Fibroblast of the aortic adventitia (primary cell): Measurements from ENCODE around the gene PRR35. TPM values are rescaled to one million over a fixed set of nuclear protein-coding genes. Genes with fewer than 3 reads are reported as not detected.

ENCODE experiments used
- DNase-seq: peaks from one replicate; pipeline ENCODE4 v3.0.0-alpha.2; 2010; ENCODE audit warnings: low read depth
- H3K4me3 ChIP-seq: 2 replicates; pipeline ENCODE4 v1.5.1; 2011; ENCODE audit warnings: low read depth, mild to moderate bottlenecking, control low read depth, low read length, moderate library complexity
- CTCF ChIP-seq: IDR thresholded peaks from 2 replicates; pipeline ENCODE4 v1.5.1; 2011; ENCODE audit warnings: mild to moderate bottlenecking, low read length, control low read depth, inconsistent platforms; ENCODE audit not compliant: insufficient read depth
- total RNA-seq: library from RNA; depleted of rRNA; stranded (reverse); fragments of >200 nt; gene quantifications from 2 replicates; pipeline ENCODE4 v1.2.3, GENCODE V29; 2012; ENCODE audit warnings: low replicate concordance

Gene PRR35
- total RNA-seq, 1 donor, result not detected

GRCh38 chr16:583470-583814 is 23.2 kb downstream of the PRR35 start:
- H3K4me3 ChIP-seq, result no peak overlapping the region
- DNase-seq, result no peak
- no peak for TF ChIP-seq CTCF

GRCh38 chr16:583815-584591 is 23.8 kb downstream of the PRR35 start:
- no peak overlapping the region for H3K4me3 ChIP-seq
- TF ChIP-seq CTCF, result no peak
- no peak for DNase-seq

- DNase-seq, result no peak
- H3K4me3 ChIP-seq, result no peak overlapping the region
- TF ChIP-seq CTCF, result no peak
These were observed 25.2 kb downstream of the PRR35 start for GRCh38 chr16:585351-585750.

- no peak for TF ChIP-seq CTCF
- no peak overlapping the region for H3K4me3 ChIP-seq
- peak; percentile 55 for DNase-seq
These were observed 26.0 kb downstream of the PRR35 start for GRCh38 chr16:586047-586644.

- no peak for TF ChIP-seq CTCF
- peak; percentile 13 for DNase-seq
- no peak overlapping the region for H3K4me3 ChIP-seq
These were observed 26.7 kb downstream of the PRR35 start for GRCh38 chr16:586645-587590.

- DNase-seq, result peak; percentile 62
- H3K4me3 ChIP-seq, result peak overlapping the region; percentile 84
- TF ChIP-seq CTCF, result no peak
These were observed 28.4 kb downstream of the PRR35 start for GRCh38 chr16:588639-588888.
